ENCODE data around the gene NOTCH1.

DNA sequence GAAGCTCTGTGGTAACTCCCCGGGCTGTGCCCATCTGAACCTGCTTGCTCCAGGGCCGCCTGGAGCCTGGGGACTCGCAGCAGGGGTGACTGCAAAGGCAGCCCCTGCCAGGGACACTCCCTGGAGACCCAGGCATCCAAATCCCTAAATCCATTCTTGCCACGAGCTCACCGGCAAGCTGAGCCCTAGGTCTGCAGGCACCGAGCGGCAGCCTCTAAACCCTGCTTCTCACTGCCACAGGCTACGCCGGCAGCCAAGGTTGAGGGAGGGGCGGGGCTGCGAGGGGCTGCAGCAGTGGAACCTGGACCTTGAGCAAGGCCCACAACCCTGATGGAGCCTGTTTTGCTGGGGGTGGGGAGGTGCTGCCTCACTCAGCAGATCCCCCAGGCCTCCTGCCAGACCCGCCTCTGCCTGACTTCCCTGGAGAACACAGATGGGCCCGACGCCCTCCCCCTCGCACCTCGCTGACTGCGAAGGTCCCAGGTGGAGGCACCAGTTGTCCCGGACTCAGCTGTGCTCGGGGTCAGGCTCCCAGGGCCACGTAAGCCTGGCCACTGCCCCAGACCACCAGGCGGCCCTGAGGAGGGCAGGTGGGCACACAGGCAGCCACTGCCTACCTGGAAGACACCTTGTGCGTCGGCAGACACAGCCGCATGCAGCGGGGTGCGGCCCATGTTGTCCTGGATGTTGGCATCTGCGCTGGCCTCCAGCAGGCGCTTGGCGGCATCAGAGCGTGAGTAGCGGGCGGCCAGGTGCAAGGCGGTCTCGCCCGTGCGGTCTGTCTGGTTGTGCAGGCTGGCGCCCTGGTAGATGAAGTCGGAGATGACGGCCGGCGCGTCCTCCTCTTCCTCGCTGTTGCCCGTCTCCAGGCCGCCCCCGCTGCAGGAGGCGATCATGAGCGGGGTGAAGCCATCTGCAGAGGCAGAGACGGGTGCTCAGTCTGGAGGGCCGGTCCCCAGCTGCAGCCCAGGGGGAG, 45.6 kb downstream of the NOTCH1 start:
- TF ChIP-seq, protein P1, sequence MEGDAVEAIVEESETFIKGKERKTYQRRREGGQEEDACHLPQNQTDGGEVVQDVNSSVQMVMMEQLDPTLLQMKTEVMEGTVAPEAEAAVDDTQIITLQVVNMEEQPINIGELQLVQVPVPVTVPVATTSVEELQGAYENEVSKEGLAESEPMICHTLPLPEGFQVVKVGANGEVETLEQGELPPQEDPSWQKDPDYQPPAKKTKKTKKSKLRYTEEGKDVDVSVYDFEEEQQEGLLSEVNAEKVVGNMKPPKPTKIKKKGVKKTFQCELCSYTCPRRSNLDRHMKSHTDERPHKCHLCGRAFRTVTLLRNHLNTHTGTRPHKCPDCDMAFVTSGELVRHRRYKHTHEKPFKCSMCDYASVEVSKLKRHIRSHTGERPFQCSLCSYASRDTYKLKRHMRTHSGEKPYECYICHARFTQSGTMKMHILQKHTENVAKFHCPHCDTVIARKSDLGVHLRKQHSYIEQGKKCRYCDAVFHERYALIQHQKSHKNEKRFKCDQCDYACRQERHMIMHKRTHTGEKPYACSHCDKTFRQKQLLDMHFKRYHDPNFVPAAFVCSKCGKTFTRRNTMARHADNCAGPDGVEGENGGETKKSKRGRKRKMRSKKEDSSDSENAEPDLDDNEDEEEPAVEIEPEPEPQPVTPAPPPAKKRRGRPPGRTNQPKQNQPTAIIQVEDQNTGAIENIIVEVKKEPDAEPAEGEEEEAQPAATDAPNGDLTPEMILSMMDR (IDR thresholded peaks at IDR 0.05; ENCODE audit: insufficient read depth, low read depth, low read length) = no peak
- TF ChIP-seq EZH2 (IDR thresholded peaks at IDR 0.05; ENCODE audit: insufficient read depth, low read length) = no peak
